Tibial nerve (tissue), 4 donors: ENCODE measurements around the gene SEMA6B. TPM values are rescaled to one million over a fixed set of nuclear protein-coding genes. Genes with fewer than 3 reads are reported as not detected.

Experiments
- DNase-seq, 2 donors: peaks; one replicate each; pipeline ENCODE4 v3.0.0-alpha.2; 2019; ENCODE audit warnings: low spot score in 2 of 2
- H3K27ac ChIP-seq, 4 donors: fragments of 200-600 bp; sonication (generic) in 3 of 4; one replicate each; pipeline ENCODE4 v1.5.1; 2017 to 2019; ENCODE audit warnings: mild to moderate bottlenecking in 1 of 4
- H3K27me3 ChIP-seq, 2 donors: fragments of 200-600 bp; sonication (generic) in 1 of 2; one replicate each; pipeline versions ENCODE4 v1.5.1 to v1.6.0; 2017 to 2019
- H3K36me3 ChIP-seq, 3 donors: fragments of 200-600 bp; sonication (generic); one replicate each; pipeline ENCODE4 v1.5.1; 2018 to 2019
- H3K4me1 ChIP-seq, 4 donors: fragments of 200-600 bp; sonication (generic) in 3 of 4; one replicate each; pipeline ENCODE4 v1.5.1; 2017 to 2019
- H3K4me3 ChIP-seq, 4 donors: fragments of 200-600 bp; sonication (generic) in 3 of 4; one replicate each; pipeline ENCODE4 v1.5.1; 2017 to 2019; ENCODE audit warnings: mild to moderate bottlenecking in 1 of 4, moderate library complexity in 1 of 4
- H3K9me3 ChIP-seq, 4 donors: fragments of 200-600 bp; sonication (generic) in 3 of 4; one replicate each; pipeline ENCODE4 v1.5.1; 2017 to 2019
- EP300 ChIP-seq, 2 donors: sonication (generic); formaldehyde crosslinking; IDR thresholded peaks; one replicate each; pipeline ENCODE4 v1.6.1; 2017; ENCODE audit warnings: antibody characterized with exemption in 2 of 2, mild to moderate bottlenecking in 1 of 2
- POLR2A ChIP-seq, 2 donors: fragments of 450-650 bp; IDR thresholded peaks; one replicate each; pipeline ENCODE4 v1.6.1; 2017; ENCODE audit warnings: antibody characterized with exemption in 2 of 2, mild to moderate bottlenecking in 2 of 2, moderate library complexity in 2 of 2
- WGBS, 2 donors: methylation state at CpG; one replicate each; pipeline ENCODE4 v1.1.5; 2018; 5-methylcytosine and 5-hydroxymethylcytosine counted together
- total RNA-seq, 4 donors: library from RNA; depleted of rRNA; stranded (reverse); fragments of >200 nt; gene quantifications; one replicate each; pipeline ENCODE4 v1.1.0, GENCODE V29; 2016
- TF ChIP-seq, protein P1 (sequence below), 5 experiments: fragments of 200-600 bp in 3 of 5; fragments of 450-650 bp in 2 of 5; sonication (generic) in 3 of 5; IDR thresholded peaks; one replicate each; pipeline ENCODE4 v1.5.1; 2016 to 2019; ENCODE audit warnings: antibody characterized with exemption in 5 of 5, mild to moderate bottlenecking in 3 of 5, moderate library complexity in 2 of 5

Gene SEMA6B
- total RNA-seq, 4 donors from 2014 or later = 1.5 to 18.6 (median 7.4) TPM

DNA sequence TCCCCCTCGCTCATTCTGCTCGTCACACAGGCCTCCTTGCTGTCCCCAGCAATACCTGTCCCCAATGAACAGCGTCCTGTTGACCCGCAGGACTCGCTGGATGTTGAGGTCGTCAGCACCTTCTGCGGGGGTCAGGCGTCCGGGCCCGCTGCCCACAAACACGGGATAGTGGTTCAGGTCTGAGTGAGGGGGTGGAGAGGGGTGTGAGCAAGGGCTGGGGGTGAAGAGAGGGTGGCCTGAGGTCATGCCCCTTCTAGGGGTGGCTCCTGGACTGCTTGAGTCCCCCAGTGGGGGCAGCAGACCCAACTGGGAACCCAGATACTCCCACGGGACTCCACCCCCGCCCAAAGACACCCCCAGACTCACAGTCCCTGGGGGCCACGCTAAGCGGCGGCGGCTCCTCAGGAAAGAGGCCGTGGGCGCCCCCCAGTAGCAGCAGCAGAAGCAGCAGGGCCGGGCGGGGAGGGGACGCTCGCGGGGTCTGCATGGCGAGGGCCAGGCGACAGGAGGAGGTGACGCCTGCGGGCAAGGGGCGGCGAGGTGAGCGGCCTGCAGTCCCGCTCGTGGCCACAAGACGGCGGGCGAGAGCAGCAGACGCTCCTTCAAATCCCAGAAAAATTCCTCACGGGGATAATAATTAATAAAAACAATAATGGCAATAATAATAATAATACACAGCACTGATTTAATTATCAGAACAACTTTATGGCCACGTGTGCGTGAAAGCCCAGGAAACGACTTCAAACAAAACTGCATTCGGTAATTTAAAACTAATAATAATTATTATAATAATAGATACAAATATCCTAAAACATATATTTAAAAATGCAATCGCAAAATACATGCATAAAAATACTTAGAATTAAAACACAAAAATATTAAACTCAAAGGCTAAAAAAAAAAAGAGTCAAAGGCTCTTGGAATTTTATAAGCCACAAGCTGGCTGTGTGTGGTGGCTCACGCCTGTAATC lies 1.2 kb downstream of the SEMA6B start:
- TF ChIP-seq EP300 (IDR thresholded peaks at IDR 0.05) = no peak
- TF ChIP-seq, protein P1, sequence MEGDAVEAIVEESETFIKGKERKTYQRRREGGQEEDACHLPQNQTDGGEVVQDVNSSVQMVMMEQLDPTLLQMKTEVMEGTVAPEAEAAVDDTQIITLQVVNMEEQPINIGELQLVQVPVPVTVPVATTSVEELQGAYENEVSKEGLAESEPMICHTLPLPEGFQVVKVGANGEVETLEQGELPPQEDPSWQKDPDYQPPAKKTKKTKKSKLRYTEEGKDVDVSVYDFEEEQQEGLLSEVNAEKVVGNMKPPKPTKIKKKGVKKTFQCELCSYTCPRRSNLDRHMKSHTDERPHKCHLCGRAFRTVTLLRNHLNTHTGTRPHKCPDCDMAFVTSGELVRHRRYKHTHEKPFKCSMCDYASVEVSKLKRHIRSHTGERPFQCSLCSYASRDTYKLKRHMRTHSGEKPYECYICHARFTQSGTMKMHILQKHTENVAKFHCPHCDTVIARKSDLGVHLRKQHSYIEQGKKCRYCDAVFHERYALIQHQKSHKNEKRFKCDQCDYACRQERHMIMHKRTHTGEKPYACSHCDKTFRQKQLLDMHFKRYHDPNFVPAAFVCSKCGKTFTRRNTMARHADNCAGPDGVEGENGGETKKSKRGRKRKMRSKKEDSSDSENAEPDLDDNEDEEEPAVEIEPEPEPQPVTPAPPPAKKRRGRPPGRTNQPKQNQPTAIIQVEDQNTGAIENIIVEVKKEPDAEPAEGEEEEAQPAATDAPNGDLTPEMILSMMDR (IDR thresholded peaks at IDR 0.05) = peak; percentile 90 to 100 (median 99)
- Histone ChIP-seq H3K36me3 (no peaks in the 10 kb centered on the region), H3K9me3 (no peaks in the 10 kb centered on the region), H3K27me3 (peaks cover 0 to 8% of the 10 kb centered on the region in 2 donors), H3K27ac (peak overlapping the region in 1 of 4 donors; percentile 66), H3K4me3 (peak overlapping the region in 2 of 4 donors; percentile 7 to 42), H3K4me1 (peaks cover 0 to 4% (median 0%) of the 10 kb centered on the region in 4 donors)
- no peak for DNase-seq
- WGBS, 2 donors = 29% methylated on average over 37 to 44 of the region's 44 CpGs

DNA sequence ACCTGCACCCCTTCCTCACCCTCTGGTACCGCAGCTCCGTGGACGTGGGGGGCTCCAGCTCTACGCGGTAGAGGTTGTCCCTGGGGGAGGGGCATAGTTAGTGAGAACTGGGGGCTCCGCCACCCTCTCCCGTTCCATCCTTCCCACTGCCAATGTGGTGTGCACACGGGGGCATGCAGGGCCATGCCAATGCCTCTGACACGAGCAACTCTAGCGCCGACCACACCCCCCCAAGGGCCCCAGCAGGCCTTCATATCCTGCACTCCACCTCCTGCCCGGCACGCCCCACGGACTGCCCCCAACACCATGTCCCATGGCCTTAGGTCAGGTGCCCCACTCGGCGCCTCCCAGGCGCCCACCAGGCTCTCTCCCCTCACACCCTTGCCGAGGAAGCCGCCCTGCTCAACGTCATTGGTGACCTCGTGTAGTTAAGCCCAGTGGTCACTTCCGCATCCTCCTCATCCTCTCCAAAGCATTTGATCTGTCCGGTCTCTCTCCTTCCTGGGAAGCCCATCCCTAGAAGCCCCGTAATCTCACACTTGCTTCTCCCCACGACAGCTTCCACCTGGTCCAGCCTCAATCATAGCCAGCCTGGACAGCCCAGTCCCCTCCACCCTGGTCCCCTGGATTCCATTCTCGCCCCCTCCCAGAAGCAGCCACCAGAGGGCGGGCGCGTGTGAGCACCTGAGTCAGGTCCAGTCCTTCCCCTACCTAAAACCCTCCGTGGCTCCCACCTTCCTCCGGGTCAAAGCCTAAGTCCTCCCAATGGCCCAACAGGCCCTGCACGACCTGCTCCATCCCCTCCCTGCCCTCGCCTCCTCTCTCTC lies 2.1 kb downstream of the SEMA6B start:
- no peak for TF ChIP-seq EP300 (IDR thresholded peaks at IDR 0.05)
- TF ChIP-seq, protein P1 (IDR thresholded peaks at IDR 0.05) = peak in 1 of 5 experiments; percentile 8
- H3K27me3 ChIP-seq = peaks cover 0 to 8% of the 10 kb centered on the region in 2 donors
- DNase-seq = no peak
- H3K9me3 ChIP-seq = no peaks in the 10 kb centered on the region
- H3K36me3 ChIP-seq = no peaks in the 10 kb centered on the region
- 83 to 84% methylated on average over 33 of the region's 33 CpGs for WGBS, 2 donors
- no peak overlapping the region for H3K27ac ChIP-seq
- H3K4me1 ChIP-seq = peaks cover 0 to 4% (median 0%) of the 10 kb centered on the region in 4 donors
- peak overlapping the region in 1 of 4 donors; percentile 42 for H3K4me3 ChIP-seq

DNA sequence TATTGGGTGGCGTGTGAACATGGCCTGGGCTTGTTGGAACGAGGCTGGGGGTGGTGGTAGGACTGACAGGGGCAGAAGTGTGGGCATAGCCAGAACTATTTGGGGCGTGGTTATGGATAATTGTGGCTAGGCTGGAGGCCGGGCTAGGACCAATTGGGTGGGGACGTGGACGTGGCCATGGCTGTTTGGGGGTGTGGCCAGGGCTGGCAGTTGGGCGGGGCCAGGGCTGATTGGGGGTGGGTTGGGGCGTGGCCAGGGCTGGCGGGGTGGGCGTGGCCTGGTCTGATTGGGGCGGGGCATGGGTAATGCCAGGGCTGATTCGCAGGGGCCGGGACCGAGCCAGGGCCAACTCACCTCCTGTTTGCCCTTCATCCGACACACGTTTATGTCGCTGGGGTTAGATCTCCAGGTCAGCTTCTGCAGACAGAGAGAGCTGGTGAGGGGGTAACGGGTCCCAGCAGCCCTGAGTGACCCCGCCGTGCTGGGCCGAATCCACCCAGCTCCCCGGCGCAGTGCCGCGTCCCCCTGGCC lies 2.8 kb downstream of the SEMA6B start:
- H3K4me3 ChIP-seq = no peak overlapping the region
- H3K27ac ChIP-seq = no peak overlapping the region
- TF ChIP-seq POLR2A (IDR thresholded peaks at IDR 0.05) (no peak), EP300 (IDR thresholded peaks at IDR 0.05) (no peak)
- TF ChIP-seq, protein P1 (IDR thresholded peaks at IDR 0.05) = no peak
- no peaks in the 10 kb centered on the region for H3K36me3 ChIP-seq
- DNase-seq = no peak
- 73 to 79% methylated on average over 23 to 24 of the region's 25 CpGs for WGBS, 2 donors
- peaks cover 0 to 8% of the 10 kb centered on the region in 2 donors for H3K27me3 ChIP-seq
- peaks cover 0 to 4% (median 0%) of the 10 kb centered on the region in 4 donors for H3K4me1 ChIP-seq
- H3K9me3 ChIP-seq = no peaks in the 10 kb centered on the region

DNA sequence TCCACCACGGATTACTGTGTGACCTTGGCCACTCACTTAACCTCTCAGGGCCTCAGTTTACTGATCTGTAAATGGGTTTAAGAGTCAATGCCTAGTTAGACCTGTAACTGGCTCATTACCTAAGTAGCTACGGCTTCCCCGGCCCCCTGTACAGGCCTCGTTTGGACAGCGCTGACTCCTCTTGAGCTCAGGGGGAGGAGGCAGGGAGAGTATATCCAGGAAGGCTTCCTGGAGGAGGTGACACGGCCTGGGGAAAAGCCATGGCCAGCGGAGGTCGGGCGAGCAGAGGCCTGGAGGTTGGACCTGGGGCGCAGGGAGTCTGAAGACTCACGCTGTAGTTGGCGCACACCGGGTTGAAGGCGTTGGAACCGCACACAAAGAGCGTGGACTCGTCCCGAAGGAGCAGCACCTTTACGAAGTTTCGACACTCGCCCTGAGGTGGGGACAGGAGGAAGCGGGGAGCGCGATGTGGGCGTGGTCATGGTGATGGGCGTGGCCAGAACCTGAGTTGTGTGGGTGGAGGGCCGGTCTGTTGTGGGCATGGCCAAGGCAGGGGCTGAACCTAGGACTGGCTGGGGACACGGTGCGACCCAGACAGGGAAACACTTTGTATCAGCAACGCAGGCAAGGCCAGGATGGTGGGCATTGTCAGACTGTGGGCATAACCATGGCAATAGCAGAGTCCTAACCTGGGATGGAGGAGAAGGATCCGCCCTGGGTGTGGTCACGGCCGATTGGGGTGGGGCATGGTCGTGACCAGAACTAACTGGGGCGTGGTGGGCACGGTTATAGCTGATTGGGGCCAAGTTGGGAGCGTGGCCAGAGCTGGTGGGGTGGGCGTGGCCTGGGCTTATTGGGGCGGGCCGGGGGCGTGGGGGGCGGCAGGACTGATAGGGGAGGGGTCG lies 3.6 kb downstream of the SEMA6B start:
- Histone ChIP-seq H3K27ac (no peak overlapping the region), H3K4me3 (no peak overlapping the region), H3K27me3 (peaks cover 0 to 8% of the 10 kb centered on the region in 2 donors), H3K4me1 (peaks cover 0 to 4% (median 0%) of the 10 kb centered on the region in 4 donors), H3K9me3 (no peaks in the 10 kb centered on the region), H3K36me3 (no peaks in the 10 kb centered on the region)
- TF ChIP-seq POLR2A (IDR thresholded peaks at IDR 0.05) (no peak), EP300 (IDR thresholded peaks at IDR 0.05) (no peak)
- TF ChIP-seq, protein P1 (IDR thresholded peaks at IDR 0.05) = no peak
- no peak for DNase-seq
- WGBS, 2 donors = 77 to 80% methylated on average over 42 to 43 of the region's 43 CpGs
